Smooth muscle cell (in vitro differentiated cells): Measurements from ENCODE around the gene LDB2. TPM values are rescaled to one million over a fixed set of nuclear protein-coding genes. Genes with fewer than 3 reads are reported as not detected.
A peak's percentile ranks its signal among the peaks of the same experiment; 100 is the strongest.

Experiments used
- DNase-seq: peaks from one replicate; lab custom pipeline; 2025; ENCODE audit not compliant: unreplicated experiment; lab: John Stamatoyannopoulos, UW
- H2AFZ ChIP-seq: fragments of 200-600 bp; sonication (generic); 2 replicates; pipeline ENCODE4 v1.6.0; 2016; ENCODE audit warnings: antibody characterized with exemption, low read depth, mild to moderate bottlenecking
- H3F3A ChIP-seq: fragments of 200-600 bp; sonication (generic); 2 replicates; pipeline ENCODE4 v1.6.0; 2017; ENCODE audit warnings: antibody characterized with exemption, low read depth
- H3K27ac ChIP-seq: fragments of 200-600 bp; sonication (generic); 2 replicates; pipeline ENCODE4 v1.5.1; 2016; ENCODE audit warnings: low read depth, mild to moderate bottlenecking
- H3K27me3 ChIP-seq: fragments of 200-600 bp; sonication (generic); 2 replicates; pipeline ENCODE4 v1.6.1; 2016; ENCODE audit warnings: low read depth, mild to moderate bottlenecking
- H3K36me3 ChIP-seq: fragments of 200-600 bp; sonication (generic); 2 replicates; pipeline ENCODE4 v1.5.1; 2016; ENCODE audit warnings: low read depth
- H3K4me1 ChIP-seq: fragments of 200-600 bp; sonication (generic); 2 replicates; pipeline ENCODE4 v1.5.1; 2016; ENCODE audit warnings: low read depth
- H3K4me2 ChIP-seq: fragments of 200-600 bp; sonication (generic); 2 replicates; pipeline ENCODE4 v1.6.0; 2016; ENCODE audit warnings: mild to moderate bottlenecking
- H3K4me3 ChIP-seq: fragments of 200-600 bp; sonication (generic); 2 replicates; pipeline ENCODE4 v1.5.1; 2016; ENCODE audit warnings: mild to moderate bottlenecking
- H3K79me2 ChIP-seq: fragments of 200-600 bp; sonication (generic); 2 replicates; pipeline ENCODE4 v1.6.0; 2016; ENCODE audit warnings: low read depth, mild to moderate bottlenecking
- H3K9ac ChIP-seq: fragments of 200-600 bp; sonication (generic); 2 replicates; pipeline ENCODE4 v1.6.0; 2016; ENCODE audit warnings: low read depth
- H3K9me3 ChIP-seq: fragments of 200-600 bp; sonication (generic); replicated peaks from 2 replicates; pipeline ENCODE4 v1.5.1; 2016; ENCODE audit warnings: low read depth
- H4K20me1 ChIP-seq: fragments of 200-600 bp; sonication (generic); 2 replicates; pipeline ENCODE4 v1.6.0; 2016; ENCODE audit warnings: low read depth
- CTCF ChIP-seq: fragments of 200-600 bp; sonication (generic); IDR thresholded peaks from 2 replicates; pipeline ENCODE4 v1.5.1; 2017; ENCODE audit warnings: borderline replicate concordance, mild to moderate bottlenecking, antibody characterized with exemption; ENCODE audit not compliant: insufficient read depth, poor library complexity, severe bottlenecking
- WGBS: methylation state at CpG from one replicate; pipeline ENCODE4 v1.1.7; 2016; ENCODE audit warnings: low lambda C conversion rate; 5-methylcytosine and 5-hydroxymethylcytosine counted together
- polyA plus RNA-seq: library from polyadenylated mRNA; unstranded; fragments of >200 nt; fragmentation: Nextera tagmentation; extraction: Ambion mirVana; gene quantifications from 2 replicates; pipeline ENCODE4 v1.2.1, GENCODE V29; 2016
- total RNA-seq: library from RNA; depleted of rRNA; stranded (reverse); fragments of >200 nt; gene quantifications from 2 replicates; pipeline ENCODE4 v1.2.3, GENCODE V29; 2014

The LDB2 gene
- total and polyA plus RNA-seq, 2 experiments from 2014 or later = 30.6 to 61.5 TPM

GRCh38 chr4:16532240-16532970 lies 366.0 kb downstream of the LDB2 start:
- Histone ChIP-seq H3F3A (no peaks in the 10 kb centered on the region), H3K4me3 (no peak overlapping the region), H3K4me1 (no peaks in the 10 kb centered on the region), H3K27ac (peak overlapping the region; percentile 48), H4K20me1 (no peaks in the 10 kb centered on the region), H3K27me3 (no peaks in the 10 kb centered on the region), H3K36me3 (no peaks in the 10 kb centered on the region), H3K4me2 (peak overlapping the region; percentile 71), H3K9me3 (no peaks in the 10 kb centered on the region), H3K79me2 (no peaks in the 10 kb centered on the region), H3K9ac (no peak overlapping the region), H2AFZ (no peak overlapping the region)
- no peak for TF ChIP-seq CTCF
- no peak for DNase-seq
- 64% methylated on average over 6 of the region's 6 CpGs for WGBS

GRCh38 chr4:16530688-16531635 lies 367.5 kb downstream of the LDB2 start:
- peak overlapping the region; percentile 71 for H3K4me2 ChIP-seq
- no peaks in the 10 kb centered on the region for H3K36me3 ChIP-seq
- H2AFZ ChIP-seq = no peak overlapping the region
- WGBS = 62% methylated on average over 3 of the region's 3 CpGs
- no peak overlapping the region for H3K27ac ChIP-seq
- H3K79me2 ChIP-seq = no peaks in the 10 kb centered on the region
- H3F3A ChIP-seq = no peaks in the 10 kb centered on the region
- no peaks in the 10 kb centered on the region for H4K20me1 ChIP-seq
- no peak overlapping the region for H3K9ac ChIP-seq
- no peak overlapping the region for H3K4me3 ChIP-seq
- no peak for DNase-seq
- H3K4me1 ChIP-seq = no peaks in the 10 kb centered on the region
- no peaks in the 10 kb centered on the region for H3K27me3 ChIP-seq
- H3K9me3 ChIP-seq = no peaks in the 10 kb centered on the region
- TF ChIP-seq CTCF = no peak

GRCh38 chr4:16524911-16525554 lies 373.4 kb downstream of the LDB2 start:
- no peak for TF ChIP-seq CTCF
- WGBS = 90% methylated on average over 5 of the region's 5 CpGs
- Histone ChIP-seq H3K36me3 (no peaks in the 10 kb centered on the region), H3K4me2 (no peak overlapping the region), H4K20me1 (no peaks in the 10 kb centered on the region), H3F3A (no peaks in the 10 kb centered on the region), H3K9ac (no peak overlapping the region), H3K4me1 (no peaks in the 10 kb centered on the region), H2AFZ (no peak overlapping the region), H3K79me2 (no peaks in the 10 kb centered on the region), H3K27ac (no peak overlapping the region), H3K27me3 (no peaks in the 10 kb centered on the region), H3K4me3 (no peak overlapping the region), H3K9me3 (no peaks in the 10 kb centered on the region)
- DNase-seq = no peak
